Measurements from ENCODE around the gene KRT77.
"Not testable (repeated sequence)": the region's sequence is repeated elsewhere in the genome, so short reads cannot be mapped to it uniquely, and the experiment has no call there.

Gene KRT77

GRCh38 chr12:52670506-52670905, 32.8 kb downstream of the KRT77 start:
- no peak overlapping the region for H3K4me3 ChIP-seq (ENCODE audit: low read length)
- H3K27me3 ChIP-seq (ENCODE audit: control insufficient read depth, insufficient read depth, low read length) = no peaks in the 10 kb centered on the region
- H3K4me1 ChIP-seq (ENCODE audit: control insufficient read depth, insufficient read depth, low read length) = no peaks in the 10 kb centered on the region
- H3K9ac ChIP-seq (ENCODE audit: low read length) = no peak overlapping the region
- H3K36me3 ChIP-seq (ENCODE audit: control insufficient read depth, insufficient read depth, low read length) = no peaks in the 10 kb centered on the region
- H3K9me3 ChIP-seq (ENCODE audit: control insufficient read depth, low read length) = no peaks in the 10 kb centered on the region

DNA sequence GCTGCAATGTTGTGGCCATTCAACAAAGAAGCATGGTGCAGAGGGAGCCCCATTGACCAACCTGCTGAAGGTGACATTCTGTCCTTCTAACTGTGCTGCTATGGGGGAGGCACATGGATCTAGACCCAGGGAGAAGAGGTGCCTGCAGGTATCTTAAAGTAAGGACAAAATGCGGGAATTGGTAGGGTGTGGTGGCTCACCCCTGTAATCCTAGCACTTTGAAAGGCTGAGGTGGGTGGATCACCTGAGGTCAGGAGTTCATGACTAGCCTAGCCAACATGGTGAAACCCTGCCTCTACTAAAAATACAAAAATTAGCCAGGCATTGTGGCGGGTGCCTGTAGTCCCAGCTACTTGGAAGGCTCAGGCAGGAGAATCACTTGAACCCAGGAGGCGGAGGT, 33.4 kb downstream of the KRT77 start:
- not testable (repeated sequence) for H3K4me3 ChIP-seq (ENCODE audit: low read length); H3K4me1 ChIP-seq (ENCODE audit: control insufficient read depth, insufficient read depth, low read length); H3K9me3 ChIP-seq (ENCODE audit: control insufficient read depth, low read length); H3K36me3 ChIP-seq (ENCODE audit: control insufficient read depth, insufficient read depth, low read length); H3K9ac ChIP-seq (ENCODE audit: low read length); H3K27me3 ChIP-seq (ENCODE audit: control insufficient read depth, insufficient read depth, low read length)

DNA sequence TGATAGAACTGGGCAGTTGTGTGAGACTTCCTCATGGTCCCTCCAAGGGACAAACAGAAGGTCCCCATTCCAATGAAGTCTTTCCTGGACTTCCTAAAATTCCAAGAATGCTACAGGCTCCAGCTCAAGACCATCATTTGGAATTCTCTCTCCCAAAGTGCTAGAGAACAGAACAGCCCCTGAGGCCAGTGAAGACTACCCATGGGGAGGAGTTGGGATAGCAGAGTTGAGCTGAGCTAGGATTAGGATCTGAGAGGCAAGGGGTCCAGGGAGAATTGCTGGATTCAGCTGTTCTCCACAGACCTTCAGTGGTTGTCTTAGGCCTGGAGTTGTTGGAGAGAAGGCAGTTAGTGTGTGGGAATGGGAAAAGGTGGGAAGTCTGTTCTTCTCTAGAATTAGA, 33.9 kb downstream of the KRT77 start:
- Histone ChIP-seq H3K9me3 (ENCODE audit: control insufficient read depth, low read length) (no peaks in the 10 kb centered on the region), H3K27me3 (ENCODE audit: control insufficient read depth, insufficient read depth, low read length) (peaks cover 4% of the 10 kb centered on the region), H3K4me3 (ENCODE audit: low read length) (no peak overlapping the region), H3K4me1 (ENCODE audit: control insufficient read depth, insufficient read depth, low read length) (no peaks in the 10 kb centered on the region), H3K36me3 (ENCODE audit: control insufficient read depth, insufficient read depth, low read length) (no peaks in the 10 kb centered on the region), H3K9ac (ENCODE audit: low read length) (no peak overlapping the region)

DNA sequence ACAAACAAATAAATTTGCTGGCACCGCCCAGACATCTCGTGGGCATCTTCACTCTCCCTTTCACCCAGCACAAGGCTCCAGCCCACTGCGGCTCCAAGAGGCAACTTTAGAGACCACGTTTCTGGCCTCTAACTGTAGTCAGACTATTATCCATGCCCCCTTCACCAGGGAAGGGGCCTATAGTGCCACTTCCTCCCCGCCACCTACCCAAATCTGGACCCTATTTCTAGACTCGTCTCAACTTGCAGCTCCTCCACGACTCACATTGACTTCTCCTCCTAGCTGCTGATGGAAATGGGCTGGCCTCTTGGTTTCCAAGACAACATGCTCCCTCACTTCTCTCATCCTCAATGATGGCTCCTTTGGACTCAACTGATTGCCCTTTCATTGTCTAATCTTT, 35.4 kb downstream of the KRT77 start:
- peaks cover 4% of the 10 kb centered on the region for H3K27me3 ChIP-seq (ENCODE audit: control insufficient read depth, insufficient read depth, low read length)
- H3K36me3 ChIP-seq (ENCODE audit: control insufficient read depth, insufficient read depth, low read length) = no peaks in the 10 kb centered on the region
- no peak overlapping the region for H3K9ac ChIP-seq (ENCODE audit: low read length)
- H3K4me3 ChIP-seq (ENCODE audit: low read length) = no peak overlapping the region
- no peaks in the 10 kb centered on the region for H3K4me1 ChIP-seq (ENCODE audit: control insufficient read depth, insufficient read depth, low read length)
- H3K9me3 ChIP-seq (ENCODE audit: control insufficient read depth, low read length) = no peaks in the 10 kb centered on the region

GRCh38 chr12:52667509-52667908, 35.8 kb downstream of the KRT77 start:
- no peaks in the 10 kb centered on the region for H3K36me3 ChIP-seq (ENCODE audit: control insufficient read depth, insufficient read depth, low read length)
- peaks cover 4% of the 10 kb centered on the region for H3K27me3 ChIP-seq (ENCODE audit: control insufficient read depth, insufficient read depth, low read length)

DNA sequence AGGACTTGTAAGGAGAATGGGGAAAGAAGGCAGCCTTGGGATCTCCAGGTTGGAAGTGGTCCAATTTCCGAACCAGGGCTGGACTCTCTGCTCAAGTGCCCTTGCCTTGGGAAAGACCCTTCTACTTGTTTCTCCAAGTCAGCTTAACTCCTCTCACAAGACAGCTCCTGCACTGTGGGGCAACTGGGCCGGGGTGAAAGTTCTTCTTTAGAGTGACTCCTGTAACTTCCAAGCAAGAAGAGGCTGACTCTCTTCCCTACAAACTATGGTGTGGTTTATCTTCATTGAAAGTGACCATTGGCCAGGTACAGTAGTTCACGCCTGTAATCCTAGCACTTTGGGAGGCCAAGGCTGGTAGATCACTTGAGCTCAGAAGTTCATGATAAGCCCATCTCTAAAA, 36.9 kb downstream of the KRT77 start:
- Histone ChIP-seq H3K4me3 (ENCODE audit: low read length) (no peak overlapping the region), H3K9me3 (ENCODE audit: control insufficient read depth, low read length) (no peaks in the 10 kb centered on the region), H3K4me1 (ENCODE audit: control insufficient read depth, insufficient read depth, low read length) (no peaks in the 10 kb centered on the region), H3K9ac (ENCODE audit: low read length) (no peak overlapping the region), H3K27me3 (ENCODE audit: control insufficient read depth, insufficient read depth, low read length) (peaks cover 4% of the 10 kb centered on the region), H3K36me3 (ENCODE audit: control insufficient read depth, insufficient read depth, low read length) (no peaks in the 10 kb centered on the region)

More at GRCh38 chr12:52667509-52667908, 35.8 kb downstream of the KRT77 start:
- Histone ChIP-seq H3K4me3 (ENCODE audit: low read length) (no peak overlapping the region), H3K9ac (ENCODE audit: low read length) (no peak overlapping the region), H3K4me1 (ENCODE audit: control insufficient read depth, insufficient read depth, low read length) (no peaks in the 10 kb centered on the region), H3K9me3 (ENCODE audit: control insufficient read depth, low read length) (no peaks in the 10 kb centered on the region)

- Histone ChIP-seq H3K9me3 (ENCODE audit: control insufficient read depth, low read length) (no peaks in the 10 kb centered on the region), H3K27me3 (ENCODE audit: control insufficient read depth, insufficient read depth, low read length) (peaks cover 14% of the 10 kb centered on the region), H3K9ac (ENCODE audit: low read length) (no peak overlapping the region), H3K4me3 (ENCODE audit: low read length) (no peak overlapping the region), H3K36me3 (ENCODE audit: control insufficient read depth, insufficient read depth, low read length) (no peaks in the 10 kb centered on the region), H3K4me1 (ENCODE audit: control insufficient read depth, insufficient read depth, low read length) (no peaks in the 10 kb centered on the region)
These were observed 39.9 kb downstream of the KRT77 start for GRCh38 chr12:52663420-52663819.

GRCh38 chr12:52662918-52663229, 40.5 kb downstream of the KRT77 start:
- Histone ChIP-seq H3K27me3 (ENCODE audit: control insufficient read depth, insufficient read depth, low read length) (peaks cover 14% of the 10 kb centered on the region), H3K9ac (ENCODE audit: low read length) (no peak overlapping the region), H3K36me3 (ENCODE audit: control insufficient read depth, insufficient read depth, low read length) (no peaks in the 10 kb centered on the region)

GRCh38 chr12:52662093-52662917, 41.0 kb downstream of the KRT77 start:
- Histone ChIP-seq H3K36me3 (ENCODE audit: control insufficient read depth, insufficient read depth, low read length) (no peaks in the 10 kb centered on the region), H3K9me3 (ENCODE audit: control insufficient read depth, low read length) (no peaks in the 10 kb centered on the region), H3K4me3 (ENCODE audit: low read length) (no peak overlapping the region), H3K27me3 (ENCODE audit: control insufficient read depth, insufficient read depth, low read length) (peaks cover 14% of the 10 kb centered on the region), H3K9ac (ENCODE audit: low read length) (no peak overlapping the region), H3K4me1 (ENCODE audit: control insufficient read depth, insufficient read depth, low read length) (no peaks in the 10 kb centered on the region)

More at GRCh38 chr12:52662918-52663229, 40.5 kb downstream of the KRT77 start:
- H3K9me3 ChIP-seq (ENCODE audit: control insufficient read depth, low read length) = no peaks in the 10 kb centered on the region
- no peaks in the 10 kb centered on the region for H3K4me1 ChIP-seq (ENCODE audit: control insufficient read depth, insufficient read depth, low read length)
- H3K4me3 ChIP-seq (ENCODE audit: low read length) = no peak overlapping the region

GRCh38 chr12:52661668-52662067, 41.7 kb downstream of the KRT77 start:
- no peaks in the 10 kb centered on the region for H3K9me3 ChIP-seq (ENCODE audit: control insufficient read depth, low read length)
- H3K9ac ChIP-seq (ENCODE audit: low read length) = no peak overlapping the region
- no peak overlapping the region for H3K4me3 ChIP-seq (ENCODE audit: low read length)
- H3K36me3 ChIP-seq (ENCODE audit: control insufficient read depth, insufficient read depth, low read length) = no peaks in the 10 kb centered on the region
- no peaks in the 10 kb centered on the region for H3K4me1 ChIP-seq (ENCODE audit: control insufficient read depth, insufficient read depth, low read length)
- H3K27me3 ChIP-seq (ENCODE audit: control insufficient read depth, insufficient read depth, low read length) = peaks cover 14% of the 10 kb centered on the region

DNA sequence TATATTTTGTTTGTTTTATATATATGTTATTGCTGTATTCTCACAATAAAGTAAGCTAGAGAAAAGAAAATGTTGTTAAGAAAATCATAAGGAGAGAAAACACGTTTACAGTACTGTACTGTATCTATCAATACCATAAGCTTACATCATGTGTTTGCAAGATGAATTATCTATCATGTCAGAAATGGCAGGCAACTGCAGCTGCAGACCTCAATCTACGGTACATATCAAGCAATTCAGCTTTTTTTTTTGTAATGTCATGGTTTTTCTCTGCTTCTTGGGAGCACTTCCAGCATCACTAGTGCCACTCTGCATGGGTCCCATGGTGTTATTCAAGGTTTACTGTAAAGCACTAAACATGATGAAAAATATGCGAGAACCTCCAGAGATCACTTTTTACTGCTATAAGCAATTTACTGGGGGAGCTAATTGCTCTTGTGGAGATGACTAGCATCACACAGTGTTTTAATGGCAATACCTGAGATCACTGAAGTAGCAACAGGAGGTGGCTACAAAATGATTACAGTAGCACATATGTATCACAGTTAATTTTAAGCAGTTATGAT, 42.3 kb downstream of the KRT77 start:
- H3K4me3 ChIP-seq (ENCODE audit: low read length) = no peak overlapping the region
- H3K4me1 ChIP-seq (ENCODE audit: control insufficient read depth, insufficient read depth, low read length) = no peaks in the 10 kb centered on the region
- H3K9me3 ChIP-seq (ENCODE audit: control insufficient read depth, low read length) = no peaks in the 10 kb centered on the region
- H3K9ac ChIP-seq (ENCODE audit: low read length) = no peak overlapping the region
- peaks cover 16% of the 10 kb centered on the region for H3K27me3 ChIP-seq (ENCODE audit: control insufficient read depth, insufficient read depth, low read length)
- H3K36me3 ChIP-seq (ENCODE audit: control insufficient read depth, insufficient read depth, low read length) = no peaks in the 10 kb centered on the region

DNA sequence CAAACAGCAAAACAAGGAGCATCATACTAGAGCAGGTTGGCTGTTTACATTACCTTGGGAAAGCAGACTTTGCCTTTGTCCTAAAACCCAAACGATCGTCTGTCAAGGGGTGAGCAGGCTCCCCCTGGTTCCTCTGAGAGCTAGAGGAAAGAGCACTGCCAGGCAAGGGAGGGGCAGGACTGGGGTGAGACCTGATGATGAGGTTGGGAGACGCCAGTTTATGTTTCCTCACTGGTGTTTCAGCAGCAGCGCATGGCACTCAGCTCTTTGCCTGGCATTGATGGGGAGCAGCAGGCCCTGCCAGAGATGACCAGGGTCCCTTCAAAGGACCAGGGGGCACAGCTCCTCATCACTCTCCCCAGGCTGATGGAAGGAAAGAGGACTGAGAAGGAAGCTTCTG, 43.4 kb downstream of the KRT77 start:
- H3K9me3 ChIP-seq (ENCODE audit: control insufficient read depth, low read length) = no peaks in the 10 kb centered on the region
- no peaks in the 10 kb centered on the region for H3K4me1 ChIP-seq (ENCODE audit: control insufficient read depth, insufficient read depth, low read length)
- no peak overlapping the region for H3K9ac ChIP-seq (ENCODE audit: low read length)
- no peak overlapping the region for H3K4me3 ChIP-seq (ENCODE audit: low read length)
- peaks cover 17% of the 10 kb centered on the region for H3K27me3 ChIP-seq (ENCODE audit: control insufficient read depth, insufficient read depth, low read length)
- H3K36me3 ChIP-seq (ENCODE audit: control insufficient read depth, insufficient read depth, low read length) = no peaks in the 10 kb centered on the region

All from mucosa of stomach (tissue), 1 donor.